CD4-positive, alpha-beta T cell treated with Interleukin-4 for 4 hours (primary cell): ENCODE data around the gene ORC3.
"Not testable (repeated sequence)": the region's sequence is repeated elsewhere in the genome, so short reads cannot be mapped to it uniquely, and the experiment has no call there.

ENCODE experiments used
- DNase-seq: peaks from one replicate; pipeline ENCODE4 v3.0.0-alpha.2; 2020

Gene ORC3

DNA sequence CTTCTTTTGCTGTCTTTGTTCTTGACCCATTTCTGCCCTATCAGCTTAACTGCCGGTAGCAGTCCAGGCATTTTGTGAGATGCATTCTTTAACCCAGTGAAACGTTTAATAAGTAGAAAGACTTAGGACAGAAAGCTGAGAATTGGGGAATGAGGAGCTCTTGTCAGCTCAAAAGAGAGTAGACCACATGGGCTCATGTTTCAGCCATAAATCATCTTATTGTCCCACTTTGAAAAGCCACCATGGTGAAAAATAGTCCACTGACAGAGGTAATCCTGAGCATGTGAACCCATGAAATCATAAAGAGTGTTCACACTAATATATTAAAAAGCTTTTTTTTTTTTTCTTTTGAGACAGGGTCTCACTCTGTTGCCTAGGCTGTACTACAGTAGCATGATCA, 16.3 kb downstream of the ORC3 start:
- no peak for DNase-seq

DNA sequence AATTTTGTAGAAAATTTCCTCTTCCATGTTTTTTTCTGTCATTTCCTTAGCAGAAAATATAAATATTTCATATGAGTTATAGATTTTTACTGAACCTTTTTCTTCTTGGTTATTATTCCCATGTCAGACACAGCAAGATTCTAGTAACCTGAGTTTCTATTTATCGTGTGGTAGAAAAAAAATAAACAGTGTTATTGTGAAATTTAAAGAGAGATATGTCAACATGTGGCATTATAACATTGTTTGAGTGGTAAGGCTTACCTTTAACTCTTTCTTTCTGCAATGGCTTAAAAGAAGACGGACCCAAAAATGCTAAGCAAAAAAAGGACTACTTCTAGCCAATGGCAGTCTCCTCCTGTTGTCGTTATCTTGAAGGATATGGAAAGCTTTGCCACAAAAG, 18.9 kb downstream of the ORC3 start:
- no peak for DNase-seq

DNA sequence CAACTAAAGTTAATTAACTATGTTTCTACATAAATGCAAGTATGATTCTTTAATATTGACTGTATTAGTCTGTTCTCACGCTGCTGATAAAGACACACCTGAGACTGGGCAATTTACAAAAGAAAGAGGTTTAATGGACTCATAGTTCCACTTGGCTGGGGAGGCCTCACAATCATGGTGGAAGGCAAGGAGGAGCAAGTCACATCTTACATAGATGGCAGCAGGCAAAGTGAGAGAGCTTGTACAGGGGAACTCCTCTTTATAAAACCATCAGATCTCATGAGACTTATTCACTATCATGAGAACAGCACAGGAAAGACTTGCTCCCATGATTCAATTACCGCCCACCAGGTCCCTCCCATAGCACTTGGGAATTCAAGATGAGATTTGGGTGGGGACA, 23.1 kb downstream of the ORC3 start:
- not testable (repeated sequence) for DNase-seq

DNA sequence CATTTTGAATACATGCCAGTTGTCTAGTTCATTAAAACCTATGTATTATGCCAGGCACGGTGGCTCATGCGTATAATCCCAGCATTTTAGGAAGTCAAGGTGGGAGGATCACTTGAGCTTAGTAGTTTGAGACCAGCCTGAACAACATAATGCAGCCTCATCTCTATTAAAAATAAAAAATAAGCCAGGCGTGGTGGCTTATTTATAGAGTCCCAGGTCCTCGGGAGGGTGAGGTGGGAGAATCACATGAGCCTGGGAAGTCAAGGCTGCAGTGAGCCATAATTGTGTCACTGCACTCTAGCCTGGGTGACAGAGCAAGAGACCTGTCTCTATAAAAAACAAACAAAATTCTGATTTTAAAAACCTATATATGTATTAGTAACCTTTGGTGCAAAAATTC, 27.5 kb downstream of the ORC3 start:
- no peak for DNase-seq

DNA sequence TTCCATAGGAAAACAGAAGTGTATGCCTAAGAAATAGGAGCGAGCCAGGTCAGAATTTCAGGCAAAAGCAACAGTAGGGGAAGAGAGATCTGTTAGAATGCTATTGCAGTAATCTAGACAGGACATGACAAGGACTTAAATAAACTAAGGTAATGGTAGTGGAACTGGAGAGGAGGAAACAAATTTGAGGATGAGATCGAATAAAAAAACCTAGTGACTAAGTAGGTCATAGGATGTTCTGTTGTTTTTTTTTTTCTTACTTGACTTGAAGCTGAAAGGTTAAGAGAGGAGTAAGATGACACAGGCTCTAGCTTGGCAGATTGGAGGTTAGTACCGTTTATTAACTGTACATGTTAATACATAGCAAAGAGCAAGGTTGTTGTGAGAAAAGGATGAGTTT, 28.6 kb downstream of the ORC3 start:
- no peak for DNase-seq

DNA sequence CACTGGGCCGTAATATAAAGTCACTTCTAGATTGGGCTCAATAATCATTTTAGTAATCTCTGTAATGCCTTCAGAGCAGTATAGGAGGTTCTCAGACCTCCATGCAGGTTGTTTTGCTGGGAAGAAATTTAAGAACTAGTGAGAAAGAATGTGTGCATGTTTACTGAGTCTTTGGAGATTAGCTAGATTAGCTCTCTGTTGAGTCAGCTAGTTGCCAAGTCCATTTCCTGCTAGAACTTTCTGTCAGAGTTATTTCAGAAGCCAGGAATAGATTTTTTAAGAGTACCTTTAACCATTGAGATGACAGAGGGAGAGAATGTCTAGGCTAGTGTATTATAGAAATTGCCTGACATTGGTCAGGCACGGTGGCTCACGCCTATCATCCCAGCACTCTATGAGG, 33.3 kb downstream of the ORC3 start:
- no peak for DNase-seq

DNA sequence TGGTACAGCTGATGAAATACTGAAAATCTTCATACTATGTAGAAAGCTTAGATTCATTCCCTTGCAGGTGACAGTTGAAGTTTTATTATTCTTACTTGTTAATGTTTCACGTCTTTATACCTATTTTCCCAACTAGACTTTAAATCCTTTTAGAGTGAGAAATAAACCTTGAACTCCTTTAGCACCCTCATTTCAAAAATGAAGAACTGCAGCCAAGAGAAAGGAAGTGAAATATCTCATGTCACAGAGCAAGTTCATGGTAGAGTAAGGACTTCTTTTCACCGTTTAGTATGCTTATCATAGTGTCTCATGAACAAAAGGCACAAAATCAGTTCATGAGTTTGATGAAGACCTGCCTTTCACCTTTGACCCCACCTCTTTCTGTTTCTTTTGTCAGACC, 38.5 kb downstream of the ORC3 start:
- DNase-seq, result no peak

DNA sequence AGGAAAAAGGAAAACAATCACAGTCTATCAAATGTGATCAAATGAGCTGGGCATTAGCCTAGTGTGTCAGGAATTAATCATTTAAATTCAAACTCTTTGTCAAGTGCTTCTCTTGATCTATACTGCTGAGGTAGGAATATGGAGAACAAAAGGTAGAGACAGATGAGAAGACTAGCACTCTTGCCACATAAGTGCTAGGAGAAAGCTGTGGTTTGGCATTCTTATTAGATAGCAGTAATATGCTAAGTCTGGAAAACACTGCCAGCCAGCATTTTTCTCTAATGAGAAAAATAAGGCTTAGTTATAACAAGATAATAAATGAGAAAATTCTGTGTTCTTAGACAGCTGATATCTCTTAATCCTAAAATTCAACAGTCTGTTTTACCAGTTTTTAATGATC, 38.9 kb downstream of the ORC3 start:
- no peak for DNase-seq

DNA sequence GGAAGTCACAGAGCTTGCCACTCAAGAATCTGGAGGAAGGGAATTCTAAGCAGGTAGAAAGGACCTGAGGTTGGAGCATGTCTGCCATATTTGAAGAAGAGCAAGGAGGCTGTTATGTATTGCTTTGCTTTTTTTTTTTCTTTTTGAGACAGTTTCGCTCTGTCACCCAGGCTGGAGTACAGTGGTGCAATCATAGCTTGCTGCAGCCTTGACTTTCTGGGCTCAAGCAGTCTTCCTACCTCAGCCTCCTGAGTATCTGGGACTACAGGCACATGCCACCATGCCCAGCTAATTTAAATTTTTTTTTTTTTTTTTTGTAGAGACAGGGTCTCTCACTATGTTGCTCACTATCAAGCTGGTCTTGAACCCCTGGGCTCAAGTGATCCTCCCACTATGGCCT, 40.8 kb downstream of the ORC3 start:
- DNase-seq, result no peak

DNA sequence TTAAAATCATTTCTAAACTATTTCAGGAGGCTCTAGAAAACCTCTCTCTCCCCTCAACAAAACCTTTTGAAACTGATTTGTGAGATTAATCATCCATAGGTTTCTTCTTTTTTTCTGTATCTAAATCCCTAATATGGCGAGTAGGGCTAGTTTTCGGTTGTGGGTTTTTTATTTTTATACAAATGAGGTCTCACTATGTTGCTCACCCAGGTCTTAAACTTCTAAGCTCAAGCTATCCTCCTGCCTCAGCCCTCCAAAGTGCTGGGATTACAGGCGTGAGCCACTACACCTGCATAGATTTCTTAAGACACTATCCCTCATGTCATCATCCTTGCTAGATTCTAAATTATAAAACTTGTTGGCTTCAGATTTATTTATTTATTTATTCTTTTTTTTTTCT, 43.9 kb downstream of the ORC3 start:
- DNase-seq, result no peak

DNA sequence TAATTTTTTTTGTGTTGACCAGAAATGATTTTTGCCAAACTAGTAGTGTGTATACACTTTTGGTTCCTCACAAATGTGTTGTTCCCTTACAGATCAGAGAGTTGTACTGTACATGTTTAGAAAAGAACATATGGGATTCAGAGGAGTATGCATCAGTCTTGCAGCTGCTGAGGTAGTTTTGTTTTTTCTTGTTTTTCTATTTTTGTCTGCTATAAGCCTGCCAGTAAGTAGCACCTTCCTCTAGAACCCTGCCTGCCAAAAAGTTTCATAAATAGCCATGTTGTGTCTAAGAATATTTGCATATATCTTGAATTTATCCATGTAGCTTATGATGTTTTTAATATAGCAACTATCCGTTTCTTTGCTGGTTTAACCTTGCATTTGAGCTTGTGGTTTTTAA, 46.4 kb downstream of the ORC3 start:
- DNase-seq, result no peak

DNA sequence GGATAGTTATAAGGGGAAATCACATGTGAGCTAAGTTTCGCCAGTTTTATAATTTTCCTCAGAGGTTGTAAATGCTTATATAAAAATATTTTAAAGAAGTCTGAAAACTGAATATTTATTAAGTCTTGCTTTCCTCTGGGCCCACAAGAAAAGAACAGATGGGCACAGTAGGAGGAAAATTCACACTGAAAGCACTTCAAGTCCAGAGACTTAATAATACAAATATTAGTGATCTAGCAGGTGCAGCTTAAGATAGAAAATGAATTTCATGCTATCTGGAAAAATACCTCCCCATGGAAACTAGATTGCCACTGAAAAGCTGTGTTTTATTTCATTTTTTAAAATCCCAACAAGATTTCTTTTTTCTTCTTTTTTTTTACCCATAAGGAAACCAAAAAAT, 47.2 kb downstream of the ORC3 start:
- DNase-seq, result no peak

DNA sequence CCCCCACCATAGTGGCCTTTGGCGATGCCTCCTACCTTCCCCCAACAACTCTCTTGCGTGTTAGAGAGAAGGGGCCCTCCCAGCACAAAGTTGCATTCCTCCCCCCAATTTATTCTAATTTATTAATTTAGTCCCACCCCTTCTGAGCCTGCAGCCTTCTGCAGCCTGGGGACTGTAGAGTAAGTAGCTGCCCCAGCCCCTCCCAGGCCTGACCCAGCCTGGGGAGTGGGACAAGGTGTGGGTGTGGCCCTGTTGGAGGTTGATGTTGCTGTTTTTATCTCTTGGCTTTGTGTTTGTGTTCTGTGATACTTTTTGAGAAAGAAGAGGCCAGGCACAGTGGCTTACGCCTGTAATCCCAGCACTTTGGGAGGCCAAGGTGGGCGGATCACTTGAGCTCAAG, 49.4 kb downstream of the ORC3 start:
- DNase-seq, result no peak

DNA sequence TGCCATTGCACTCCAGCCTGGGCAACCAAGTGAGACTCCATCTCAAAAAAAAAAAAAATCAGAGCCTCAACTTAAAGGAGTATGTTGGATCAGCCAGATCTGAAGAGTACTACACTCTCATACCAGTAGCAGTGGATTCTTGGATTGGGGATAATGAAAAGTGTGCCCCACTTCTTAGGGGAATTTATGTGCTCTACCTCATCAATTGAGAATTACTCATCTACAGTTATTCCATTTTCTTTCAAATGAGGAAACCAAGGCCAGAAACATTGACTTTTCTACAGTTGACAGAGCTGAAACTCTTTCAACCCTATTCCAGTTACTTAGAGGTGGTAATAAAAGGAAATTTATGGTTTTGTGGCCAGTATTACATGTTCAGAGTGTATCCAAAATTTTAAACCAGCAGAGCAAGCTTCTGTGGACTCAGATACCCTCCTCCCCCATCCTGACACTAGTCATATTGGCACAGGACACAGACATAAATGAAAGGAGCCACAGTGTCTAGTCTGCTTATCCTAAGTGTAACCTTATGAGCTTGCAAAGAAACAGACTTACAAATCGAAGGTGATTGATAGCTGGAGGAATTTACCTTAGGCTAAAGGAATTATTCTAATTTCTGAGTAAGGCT, 51.2 kb downstream of the ORC3 start:
- no peak for DNase-seq

DNA sequence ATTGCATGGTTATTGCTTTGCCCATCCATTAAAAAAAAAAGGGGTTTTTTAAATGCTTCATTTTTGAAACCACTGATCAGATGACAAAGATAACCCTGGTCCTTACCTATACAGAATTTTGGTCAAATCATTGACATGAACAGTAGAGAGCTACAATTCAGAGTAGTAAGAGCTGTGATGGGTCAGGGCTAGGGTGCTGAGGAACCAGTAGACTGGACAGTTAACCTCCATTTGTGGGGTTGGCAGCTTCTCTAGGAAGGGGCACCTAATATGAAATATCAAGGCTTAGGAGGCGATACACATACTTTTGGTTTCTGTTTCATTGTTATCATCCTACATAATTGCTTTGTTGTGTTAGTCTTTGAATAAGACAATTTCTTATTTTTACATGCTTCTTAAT, 55.1 kb downstream of the ORC3 start:
- peak; percentile 18 for DNase-seq

DNA sequence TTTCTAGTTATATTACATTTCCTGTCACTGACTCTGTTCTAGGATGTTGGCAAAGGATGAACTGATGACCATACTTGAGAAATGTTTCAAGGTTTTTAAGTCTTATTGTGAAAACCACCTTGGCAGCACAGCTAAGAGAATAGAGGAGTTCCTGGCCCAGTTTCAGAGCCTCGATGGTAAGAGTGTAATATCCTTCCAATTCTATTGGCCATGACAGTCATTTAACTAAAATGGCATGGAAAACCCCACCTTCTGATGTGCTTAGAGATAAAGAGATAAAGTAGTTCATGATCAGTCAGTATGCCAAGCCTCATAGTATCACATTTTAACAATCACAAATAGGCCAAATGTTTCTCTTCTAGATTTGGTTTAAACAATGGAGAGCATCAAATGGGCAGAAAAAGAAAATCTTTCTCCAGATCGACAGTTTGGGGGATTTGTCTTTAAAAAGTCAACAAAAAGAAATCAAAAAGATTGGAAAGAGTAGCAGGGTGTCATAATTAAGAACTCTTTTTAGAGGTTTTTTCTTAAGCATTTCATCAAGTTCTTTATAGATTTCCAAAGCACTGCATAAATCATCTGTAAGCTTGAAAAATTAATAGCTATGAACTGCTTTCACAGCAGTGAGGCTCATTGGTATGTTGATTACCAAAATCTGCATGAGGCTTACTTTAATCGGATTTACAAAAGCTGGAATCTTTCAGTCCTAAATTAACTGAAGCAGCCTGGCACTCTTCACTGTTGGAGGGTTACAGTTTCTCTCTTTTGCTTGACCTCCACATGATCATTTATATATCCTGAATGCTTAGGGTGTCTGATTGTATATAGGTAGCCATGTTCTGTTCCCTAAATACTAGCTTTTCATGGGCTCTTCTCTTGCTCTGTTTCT, 63.4 kb downstream of the ORC3 start:
- peak; percentile 34 for DNase-seq

DNA sequence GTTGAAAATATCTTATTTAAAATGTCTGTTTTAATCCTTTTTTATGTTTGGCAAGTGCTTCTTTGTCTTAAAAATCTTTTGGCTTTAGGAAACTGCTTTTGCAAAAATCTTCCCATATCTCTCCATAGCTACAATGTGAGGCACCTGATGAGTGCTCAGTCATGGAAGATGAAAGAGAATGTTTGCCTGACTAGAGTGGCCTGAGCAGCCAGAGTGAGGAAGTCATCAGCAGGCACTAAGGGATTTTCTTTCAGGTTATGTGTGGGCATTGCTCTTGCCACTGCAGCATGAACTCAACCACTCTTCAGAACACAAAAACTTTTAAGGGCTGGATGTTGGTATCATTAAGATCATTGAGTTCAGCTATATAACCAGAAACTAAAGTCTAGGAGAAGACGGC, 64.2 kb downstream of the ORC3 start:
- no peak for DNase-seq

DNA sequence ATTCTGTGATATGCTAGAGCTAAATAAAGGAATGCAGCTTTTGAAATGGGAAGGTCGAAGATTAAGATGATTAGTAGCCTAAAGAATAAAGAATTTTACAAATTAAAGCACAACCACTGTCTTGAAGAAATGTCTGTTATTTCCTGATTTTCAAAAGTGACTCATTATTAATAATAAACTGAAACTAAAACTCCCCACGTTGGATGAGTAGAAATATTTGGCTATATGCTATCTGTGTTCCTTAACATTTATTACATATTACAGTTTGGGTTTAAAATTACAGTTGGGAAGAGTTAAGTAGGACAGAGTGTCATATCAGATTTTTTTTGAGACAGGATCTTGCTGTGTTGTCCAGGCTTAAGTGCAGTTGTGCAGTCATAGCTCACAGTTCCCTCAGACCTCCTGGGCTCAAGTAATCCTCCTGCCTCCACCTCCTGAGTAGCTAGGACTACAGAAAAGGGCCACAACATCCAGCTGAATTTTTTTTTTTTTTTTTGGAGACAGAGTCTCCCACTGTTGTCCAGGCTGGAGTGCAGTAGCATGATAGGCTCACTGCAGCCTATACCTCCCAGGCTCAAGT, 65.0 kb downstream of the ORC3 start:
- no peak for DNase-seq

DNA sequence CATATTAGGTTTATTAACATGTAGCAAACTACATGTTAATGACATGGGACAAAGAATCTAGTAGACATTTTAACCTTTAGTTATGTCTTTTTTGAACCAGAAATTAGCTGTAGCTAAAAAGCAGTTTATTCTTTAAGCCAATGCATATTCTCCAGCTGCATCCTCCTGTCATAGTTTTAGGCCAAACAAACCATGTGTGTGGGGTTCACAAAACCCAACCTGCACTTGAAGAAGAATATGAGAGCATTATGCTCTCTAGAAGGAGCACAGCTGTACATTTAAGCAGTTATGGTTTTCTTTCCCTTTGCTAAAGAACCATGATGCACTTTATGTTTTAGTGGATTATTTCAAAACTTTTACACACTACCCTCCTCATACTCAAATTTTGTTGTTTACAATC, 65.9 kb downstream of the ORC3 start:
- no peak for DNase-seq

DNA sequence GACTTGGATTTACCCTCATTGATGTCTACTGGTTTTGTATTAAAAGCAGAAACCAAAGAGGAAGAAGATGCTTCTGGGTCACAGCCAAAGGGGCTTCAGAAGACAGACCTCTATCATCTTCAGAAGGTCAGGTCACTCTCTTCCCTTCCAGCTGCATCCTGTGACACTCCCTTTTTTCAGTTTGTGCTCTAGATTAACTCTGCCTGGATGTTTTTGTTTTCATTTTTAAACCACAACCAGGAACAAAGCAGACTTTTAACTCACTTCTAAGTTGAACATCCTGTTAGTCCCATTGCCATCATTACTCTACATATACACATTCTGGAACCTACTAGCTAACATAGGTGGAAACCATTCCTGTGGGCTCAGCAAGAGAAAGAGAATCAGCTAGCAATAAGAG, 66.9 kb downstream of the ORC3 start:
- DNase-seq, result peak; percentile 7

DNA sequence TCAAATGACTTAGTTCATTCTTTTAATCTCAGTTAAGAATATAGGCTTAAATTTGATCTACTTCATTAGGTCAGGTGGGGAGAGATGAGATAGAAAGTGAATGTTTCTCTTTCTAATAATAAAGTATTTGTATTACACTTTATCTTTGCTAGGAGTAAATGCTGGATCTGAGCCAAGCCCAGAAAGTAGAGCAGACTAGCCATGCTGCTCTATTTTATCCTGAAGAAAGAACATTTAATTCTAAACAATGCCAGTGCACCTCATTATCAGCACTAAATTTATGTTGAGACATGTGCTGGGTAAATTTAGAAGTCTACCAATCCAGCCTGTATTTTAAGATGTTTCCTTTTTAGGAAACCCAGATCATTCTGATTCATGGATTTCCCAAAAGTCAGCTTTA, 68.6 kb downstream of the ORC3 start:
- no peak for DNase-seq

DNA sequence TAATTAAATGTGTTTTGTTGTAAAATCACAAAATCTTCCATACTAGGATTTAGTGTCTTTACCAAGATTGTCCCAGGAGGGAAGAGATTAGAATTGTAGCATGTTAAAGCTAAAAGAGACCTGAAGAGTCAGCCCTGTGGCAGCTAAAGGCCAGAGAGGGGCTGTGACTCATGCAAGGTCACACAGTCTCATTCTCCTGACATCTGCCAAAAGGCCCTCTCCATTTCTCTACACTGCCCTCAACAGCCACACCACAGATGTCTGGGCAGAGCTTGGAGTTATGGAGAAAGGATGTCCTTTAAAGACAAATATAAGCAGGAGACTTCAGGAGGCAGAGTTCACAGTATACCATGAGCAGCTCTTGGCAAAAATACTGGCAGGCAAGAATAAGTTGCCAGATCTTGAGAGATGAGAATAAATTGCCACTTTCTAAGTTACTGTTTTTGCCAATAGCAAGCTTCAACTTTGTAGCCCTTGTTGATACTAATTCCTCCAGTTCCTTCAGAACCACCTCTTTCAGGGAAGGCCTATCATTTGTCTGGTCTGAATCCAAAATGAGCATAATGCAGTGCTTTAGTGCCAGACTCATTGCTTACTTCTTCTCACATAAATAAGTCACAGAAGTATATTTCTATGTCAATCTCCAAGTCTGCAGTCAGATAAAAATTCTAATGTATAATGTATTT, 70.4 kb downstream of the ORC3 start:
- DNase-seq, result no peak

DNA sequence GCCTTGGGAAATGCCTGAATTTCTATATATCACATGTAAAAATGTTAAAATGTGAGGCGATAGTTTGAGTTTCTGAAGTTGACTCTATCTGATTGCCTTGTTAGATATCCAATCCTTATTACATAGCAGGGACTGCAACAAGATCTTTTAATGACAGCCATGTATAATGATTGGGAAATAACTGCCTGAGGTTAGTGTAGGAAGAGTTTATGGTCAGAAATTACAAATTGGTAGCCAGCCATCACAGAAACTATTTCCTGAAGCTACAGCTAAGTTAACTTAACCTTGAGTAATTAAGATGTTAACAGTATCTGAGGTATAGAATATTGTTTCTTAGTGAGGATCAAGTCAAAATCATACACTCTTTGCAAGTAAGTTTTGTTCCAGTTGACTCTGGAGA, 71.1 kb downstream of the ORC3 start:
- no peak for DNase-seq

DNA sequence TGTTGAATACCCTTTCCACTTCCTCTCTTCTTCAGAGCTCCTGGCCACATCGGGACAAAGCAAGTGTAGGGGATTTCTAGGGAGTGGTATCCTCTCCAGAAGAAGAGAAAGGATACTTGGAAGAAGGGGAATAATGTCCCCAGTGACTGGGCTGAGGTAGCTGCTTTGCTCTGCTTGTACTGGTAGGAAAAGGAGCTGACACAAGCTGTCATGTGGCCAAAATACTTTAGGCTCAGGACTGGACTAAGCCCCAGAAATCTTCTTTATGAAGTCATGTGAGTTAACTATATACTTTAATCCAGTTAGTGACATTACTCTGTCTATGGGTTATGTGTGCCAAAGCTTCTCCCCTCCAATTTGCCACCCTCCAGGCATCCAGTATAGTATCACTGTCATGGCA, 71.6 kb downstream of the ORC3 start:
- no peak for DNase-seq
